IMR-90 (cell line): ENCODE measurements around the gene ITPKB.

ENCODE experiments used
- RAD21 ChIP-seq: IDR thresholded peaks from 2 replicates; pipeline ENCODE4 v1.6.1; 2012; ENCODE audit warnings: low read length, improper control_type of control experiment
- RCOR1 ChIP-seq: IDR thresholded peaks from 2 replicates; pipeline ENCODE4 v1.6.1; 2012; ENCODE audit warnings: mild to moderate bottlenecking, low read length, improper control_type of control experiment; ENCODE audit not compliant: insufficient replicate concordance
- RFX5 ChIP-seq: IDR thresholded peaks from 2 replicates; pipeline ENCODE4 v1.8.0; 2012; ENCODE audit warnings: low read depth, mild to moderate bottlenecking, low read length, moderate library complexity
- TF ChIP-seq, protein P1 (sequence below): conservative IDR thresholded peaks from 2 replicates; pipeline ENCODE4 v1.5.1; 2012; ENCODE audit warnings: mild to moderate bottlenecking, low read depth, low read length, improper control_type of control experiment

DNA sequence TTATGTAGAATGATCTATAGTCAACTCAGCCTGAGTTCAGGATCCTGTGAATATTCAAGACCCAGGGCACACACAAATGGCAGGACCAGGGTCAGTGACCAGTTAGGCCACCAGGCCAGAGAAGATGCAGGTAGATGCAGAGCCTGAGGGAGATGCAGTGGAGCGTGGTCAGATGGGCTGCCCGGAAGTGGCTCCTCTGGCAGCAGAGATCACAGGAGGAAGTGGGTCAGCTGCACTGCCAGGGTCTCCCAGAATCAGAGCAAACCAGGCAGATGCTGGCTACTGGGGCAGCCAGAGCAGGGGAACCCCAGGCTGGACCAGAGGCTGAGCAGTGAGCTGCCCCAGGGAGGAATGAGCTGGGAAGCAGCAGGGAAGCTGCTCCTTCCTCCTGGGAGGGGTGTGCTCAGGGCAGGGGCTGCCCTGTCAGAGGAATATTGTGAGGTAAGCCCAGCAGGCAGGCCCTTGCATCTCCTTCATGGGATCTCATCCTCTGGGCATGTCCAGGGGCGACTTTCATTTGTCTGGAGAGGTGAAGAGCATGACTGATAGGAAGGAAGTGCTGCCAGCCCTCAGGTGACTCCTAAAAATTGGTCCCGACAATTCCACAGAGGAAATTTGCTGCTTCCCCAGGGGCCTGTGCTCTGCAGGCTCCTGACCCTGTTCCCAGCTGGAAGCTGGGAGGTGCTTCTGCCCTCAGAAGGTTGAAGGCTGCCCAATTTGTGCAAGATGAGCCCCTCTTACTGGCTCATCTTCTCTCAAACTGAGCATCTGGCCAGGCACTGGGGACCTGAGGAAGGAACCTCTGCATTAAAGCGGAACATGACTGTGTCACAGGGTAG, 141.2 kb downstream of the ITPKB start:
- TF ChIP-seq, protein P1, sequence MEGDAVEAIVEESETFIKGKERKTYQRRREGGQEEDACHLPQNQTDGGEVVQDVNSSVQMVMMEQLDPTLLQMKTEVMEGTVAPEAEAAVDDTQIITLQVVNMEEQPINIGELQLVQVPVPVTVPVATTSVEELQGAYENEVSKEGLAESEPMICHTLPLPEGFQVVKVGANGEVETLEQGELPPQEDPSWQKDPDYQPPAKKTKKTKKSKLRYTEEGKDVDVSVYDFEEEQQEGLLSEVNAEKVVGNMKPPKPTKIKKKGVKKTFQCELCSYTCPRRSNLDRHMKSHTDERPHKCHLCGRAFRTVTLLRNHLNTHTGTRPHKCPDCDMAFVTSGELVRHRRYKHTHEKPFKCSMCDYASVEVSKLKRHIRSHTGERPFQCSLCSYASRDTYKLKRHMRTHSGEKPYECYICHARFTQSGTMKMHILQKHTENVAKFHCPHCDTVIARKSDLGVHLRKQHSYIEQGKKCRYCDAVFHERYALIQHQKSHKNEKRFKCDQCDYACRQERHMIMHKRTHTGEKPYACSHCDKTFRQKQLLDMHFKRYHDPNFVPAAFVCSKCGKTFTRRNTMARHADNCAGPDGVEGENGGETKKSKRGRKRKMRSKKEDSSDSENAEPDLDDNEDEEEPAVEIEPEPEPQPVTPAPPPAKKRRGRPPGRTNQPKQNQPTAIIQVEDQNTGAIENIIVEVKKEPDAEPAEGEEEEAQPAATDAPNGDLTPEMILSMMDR: no peak
- TF ChIP-seq RFX5 (no peak), RCOR1 (no peak), RAD21 (no peak)
